ENCODE results near the gene DOCK3.

DNA sequence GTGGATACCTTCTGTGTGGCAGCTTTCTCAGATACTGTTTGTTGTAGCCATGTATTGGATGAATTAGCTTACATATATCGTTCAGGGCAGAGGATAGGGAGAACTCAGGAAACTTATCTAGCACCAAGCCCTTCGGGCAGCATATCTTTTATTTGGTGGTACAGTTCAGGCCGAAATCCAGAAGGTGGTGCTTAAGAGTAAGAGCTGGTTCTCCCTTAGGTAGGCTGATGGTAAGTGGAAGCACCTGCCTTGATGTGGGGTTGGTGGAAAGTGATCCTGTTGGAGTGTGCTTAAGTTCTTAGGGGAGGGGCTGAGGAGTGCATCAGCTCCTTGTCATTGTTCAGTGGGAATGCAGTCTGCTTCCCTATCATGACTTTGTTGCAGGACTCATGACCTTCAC lies 187.5 kb downstream of the DOCK3 start:
- TF ChIP-seq POLR2A (IDR thresholded peaks at IDR 0.05; ENCODE audit: low read depth, low read length): no peak
- no peak for TF ChIP-seq FOS (IDR thresholded peaks at IDR 0.05; ENCODE audit: low read depth, low read length)
- TF ChIP-seq, protein P1, sequence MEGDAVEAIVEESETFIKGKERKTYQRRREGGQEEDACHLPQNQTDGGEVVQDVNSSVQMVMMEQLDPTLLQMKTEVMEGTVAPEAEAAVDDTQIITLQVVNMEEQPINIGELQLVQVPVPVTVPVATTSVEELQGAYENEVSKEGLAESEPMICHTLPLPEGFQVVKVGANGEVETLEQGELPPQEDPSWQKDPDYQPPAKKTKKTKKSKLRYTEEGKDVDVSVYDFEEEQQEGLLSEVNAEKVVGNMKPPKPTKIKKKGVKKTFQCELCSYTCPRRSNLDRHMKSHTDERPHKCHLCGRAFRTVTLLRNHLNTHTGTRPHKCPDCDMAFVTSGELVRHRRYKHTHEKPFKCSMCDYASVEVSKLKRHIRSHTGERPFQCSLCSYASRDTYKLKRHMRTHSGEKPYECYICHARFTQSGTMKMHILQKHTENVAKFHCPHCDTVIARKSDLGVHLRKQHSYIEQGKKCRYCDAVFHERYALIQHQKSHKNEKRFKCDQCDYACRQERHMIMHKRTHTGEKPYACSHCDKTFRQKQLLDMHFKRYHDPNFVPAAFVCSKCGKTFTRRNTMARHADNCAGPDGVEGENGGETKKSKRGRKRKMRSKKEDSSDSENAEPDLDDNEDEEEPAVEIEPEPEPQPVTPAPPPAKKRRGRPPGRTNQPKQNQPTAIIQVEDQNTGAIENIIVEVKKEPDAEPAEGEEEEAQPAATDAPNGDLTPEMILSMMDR (conservative IDR thresholded peaks at IDR 0.05; ENCODE audit: low read depth, low read length): no peak

Data from IMR-90 (cell line).